Ecto neural progenitor cell (in vitro differentiated cells): ENCODE data around the gene DACH2.

Experiments
- DNase-seq: peaks from one replicate; pipeline ENCODE4 v3.0.0-alpha.2; 2018; ENCODE audit warnings: low spot score

The DACH2 gene

GRCh38 chrX:86322913-86323312, 174.7 kb downstream of the DACH2 start:
- no peak for DNase-seq

GRCh38 chrX:86329174-86329573, 180.9 kb downstream of the DACH2 start:
- no peak for DNase-seq

DNA sequence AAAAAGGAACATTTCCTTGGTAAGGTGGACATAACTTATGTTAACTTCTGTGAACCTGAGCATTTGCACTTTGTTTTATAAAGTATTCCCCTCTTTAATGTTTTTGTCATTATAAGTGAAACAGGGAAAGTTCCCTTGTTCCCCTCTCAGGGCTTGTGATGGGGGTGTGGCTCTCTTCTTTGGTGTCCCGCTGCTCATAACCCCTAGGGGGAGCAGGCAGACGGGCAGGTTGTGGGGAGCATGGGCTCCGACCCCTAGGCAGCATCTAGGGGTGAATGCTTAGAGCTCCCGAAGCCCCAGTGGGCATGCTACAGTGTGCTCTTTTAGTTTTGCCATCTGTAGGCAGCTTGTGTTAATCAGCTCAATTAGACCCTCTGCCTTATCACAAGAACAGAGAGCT, 200.4 kb downstream of the DACH2 start:
- no peak for DNase-seq

GRCh38 chrX:86349115-86349514, 200.9 kb downstream of the DACH2 start:
- DNase-seq, result no peak

DNA sequence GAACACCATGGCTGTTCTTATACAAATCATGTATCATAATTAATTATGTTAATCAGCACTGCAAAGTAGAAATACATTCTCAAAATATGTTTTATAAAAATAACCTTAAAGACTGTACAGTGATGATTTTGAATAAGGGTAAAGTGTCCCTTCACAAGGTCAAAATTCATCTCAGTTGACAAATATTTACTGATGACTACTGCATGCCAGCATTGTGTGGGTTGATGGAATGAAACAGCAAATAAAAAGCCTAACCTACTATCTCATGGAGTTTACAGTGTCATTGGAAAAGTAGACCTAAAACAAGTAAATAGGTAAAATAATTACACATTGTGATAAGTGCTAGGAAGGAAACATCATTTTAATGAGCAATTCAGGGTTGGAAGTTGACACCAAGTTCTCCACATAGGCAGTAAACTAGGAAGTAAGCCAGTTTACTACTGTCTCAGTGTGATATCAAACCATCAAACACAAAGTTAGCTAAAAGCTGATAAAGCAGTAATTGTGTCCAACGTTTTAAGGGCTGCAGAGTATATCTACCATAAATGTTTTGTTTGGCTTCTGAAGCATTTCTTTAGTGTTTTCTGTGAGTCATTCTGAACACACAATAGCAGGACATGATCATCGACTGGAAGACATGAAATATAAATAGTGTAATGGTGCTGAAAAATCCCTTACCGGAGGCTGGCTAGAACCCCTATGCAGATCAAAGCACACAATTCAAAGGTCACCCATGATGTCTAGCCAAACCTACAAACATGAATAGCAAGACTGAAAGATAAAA, 221.8 kb downstream of the DACH2 start:
- DNase-seq, result no peak

GRCh38 chrX:86370927-86371326, 222.7 kb downstream of the DACH2 start:
- no peak for DNase-seq

DNA sequence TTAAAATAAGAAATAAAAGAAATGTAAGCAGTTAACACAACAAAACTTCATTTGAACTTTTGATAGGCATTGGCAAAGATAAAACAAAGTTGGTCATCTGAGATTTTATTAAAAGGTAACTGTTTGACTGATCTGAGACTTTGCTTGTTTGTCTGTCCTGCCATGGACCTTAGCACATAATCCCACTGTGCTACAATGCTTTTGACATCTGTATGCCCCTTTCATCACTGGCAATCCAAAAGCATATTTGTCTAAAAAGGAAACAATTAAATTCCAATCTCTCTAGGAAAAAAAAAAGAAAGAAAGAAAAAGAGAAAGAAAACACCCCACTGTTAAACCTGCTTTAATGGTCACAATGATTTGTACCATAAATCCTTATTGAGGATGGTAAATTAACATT, 231.0 kb downstream of the DACH2 start:
- no peak for DNase-seq

GRCh38 chrX:86383681-86384540, 235.7 kb downstream of the DACH2 start:
- no peak for DNase-seq

GRCh38 chrX:86407371-86407770, 259.1 kb downstream of the DACH2 start:
- DNase-seq, result no peak

GRCh38 chrX:86421771-86422170, 273.5 kb downstream of the DACH2 start:
- no peak for DNase-seq

- DNase-seq, result no peak
These were observed 287.9 kb downstream of the DACH2 start for GRCh38 chrX:86436116-86436515.

DNA sequence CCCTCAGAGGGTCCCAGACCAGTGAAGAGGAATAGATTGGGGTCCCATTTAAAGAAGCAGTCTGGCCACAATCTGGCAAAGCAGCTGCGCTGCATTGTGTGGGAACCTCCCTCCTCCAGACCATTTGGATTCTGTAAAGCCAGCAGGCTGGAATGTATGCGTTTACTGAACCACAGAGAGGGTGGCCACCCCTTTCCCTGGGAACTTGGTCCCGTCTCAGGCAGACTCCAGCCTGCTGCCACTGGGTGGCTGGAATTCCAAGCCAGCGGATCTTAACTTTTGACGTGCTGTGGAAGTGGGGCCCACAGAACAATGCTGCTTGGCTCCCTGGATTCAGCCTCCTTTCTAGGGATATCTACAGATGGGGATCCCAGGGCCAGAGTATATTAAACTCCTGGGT, 307.2 kb downstream of the DACH2 start:
- no peak for DNase-seq

DNA sequence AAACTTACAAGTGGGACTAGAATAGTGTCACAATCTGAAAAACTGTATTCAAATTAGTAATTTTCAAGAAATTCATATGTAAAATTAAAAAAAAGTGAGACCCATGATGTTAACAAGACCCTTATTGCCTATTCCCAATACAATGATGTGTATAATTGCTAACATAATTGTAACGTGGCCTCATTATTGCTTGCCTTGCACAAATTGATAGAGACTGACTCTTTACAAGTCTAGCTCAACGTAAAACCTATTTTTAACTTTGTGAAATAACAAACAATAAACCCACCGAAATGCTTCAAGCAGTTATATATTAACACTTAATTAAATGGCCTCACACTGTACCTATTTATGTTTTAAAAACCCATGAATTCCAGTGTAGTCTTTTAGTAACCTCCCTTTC, 312.5 kb downstream of the DACH2 start:
- DNase-seq, result no peak

GRCh38 chrX:86504297-86504696, 356.0 kb downstream of the DACH2 start:
- no peak for DNase-seq

DNA sequence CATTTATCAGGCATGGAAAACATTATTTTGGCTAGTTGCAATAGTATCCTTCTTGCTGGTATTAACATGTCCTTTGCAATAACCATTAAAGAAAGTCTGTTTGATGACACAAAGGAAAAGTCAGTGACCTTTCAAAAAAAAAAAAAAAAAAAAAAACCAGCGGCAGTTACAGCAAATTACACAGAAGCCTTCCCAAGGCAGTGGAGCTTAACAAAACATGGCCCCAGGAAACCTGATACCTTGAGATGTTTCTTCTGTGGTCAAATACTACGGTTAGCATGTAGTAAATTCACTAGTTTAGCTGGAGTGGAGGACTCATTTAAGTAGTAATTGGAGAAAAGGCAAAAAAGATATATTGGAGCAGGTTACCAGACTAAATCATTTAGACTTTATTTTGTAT, 359.1 kb downstream of the DACH2 start:
- no peak for DNase-seq

DNA sequence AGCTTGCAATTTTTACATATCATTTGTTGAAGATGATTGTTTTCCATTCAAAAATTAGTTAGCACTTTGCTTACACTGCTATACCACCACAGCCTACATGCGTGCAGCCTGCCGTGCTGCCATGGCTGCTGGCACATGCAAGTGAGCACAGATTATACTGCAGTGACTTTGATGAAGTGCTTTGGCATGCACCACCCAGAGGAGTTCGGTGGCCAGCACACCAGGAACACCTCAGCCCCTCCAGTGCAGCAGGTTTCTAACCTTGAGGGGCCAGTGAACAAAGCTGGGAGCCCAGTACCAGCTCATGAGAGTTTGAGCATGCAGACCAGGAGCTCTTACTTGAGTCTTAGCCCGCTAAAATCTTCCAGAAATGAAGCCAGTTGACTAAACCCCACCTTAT, 431.5 kb downstream of the DACH2 start:
- DNase-seq, result no peak

GRCh38 chrX:86604607-86605006, 456.4 kb downstream of the DACH2 start:
- DNase-seq, result no peak

- no peak for DNase-seq
These were observed 548.7 kb downstream of the DACH2 start for GRCh38 chrX:86696951-86697350.

- no peak for DNase-seq
These were observed 563.4 kb downstream of the DACH2 start for GRCh38 chrX:86711531-86712180.

DNA sequence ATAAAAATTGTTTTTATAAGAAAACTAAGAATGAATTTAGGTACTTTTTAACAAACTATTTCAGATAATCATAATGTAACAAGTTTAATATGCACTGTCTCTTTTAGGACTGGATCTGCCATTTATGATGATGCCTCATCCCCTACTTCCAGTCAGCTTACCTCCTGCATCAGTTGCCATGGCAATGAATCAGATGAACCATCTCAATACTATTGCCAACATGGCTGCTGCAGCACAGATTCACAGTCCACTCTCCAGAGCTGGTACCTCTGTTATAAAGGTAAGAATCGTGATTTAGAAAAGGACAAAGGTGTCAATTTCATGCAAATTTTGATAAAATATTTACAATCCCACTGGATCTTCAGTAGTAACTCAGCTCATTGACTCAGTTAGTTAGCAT, 566.2 kb downstream of the DACH2 start:
- DNase-seq, result no peak

DNA sequence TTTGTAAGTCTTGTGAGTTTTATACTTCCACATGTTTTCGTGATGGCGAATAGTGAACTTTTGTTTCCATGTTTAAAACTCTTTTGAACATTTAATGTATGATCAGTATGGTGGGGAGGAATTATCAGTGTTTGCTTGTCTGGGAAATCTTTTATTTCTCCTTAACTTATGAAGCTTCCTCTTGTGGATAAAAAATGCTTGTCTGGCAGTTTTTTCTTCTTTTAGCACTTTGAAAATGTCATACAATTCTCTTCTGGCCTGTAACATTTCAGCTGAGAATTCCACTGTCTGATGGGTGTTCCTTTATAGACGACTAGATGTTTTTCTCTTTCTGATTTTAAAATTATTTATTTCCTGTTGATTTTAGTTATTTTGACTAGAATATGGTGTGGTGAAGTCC, 576.0 kb downstream of the DACH2 start:
- no peak for DNase-seq

DNA sequence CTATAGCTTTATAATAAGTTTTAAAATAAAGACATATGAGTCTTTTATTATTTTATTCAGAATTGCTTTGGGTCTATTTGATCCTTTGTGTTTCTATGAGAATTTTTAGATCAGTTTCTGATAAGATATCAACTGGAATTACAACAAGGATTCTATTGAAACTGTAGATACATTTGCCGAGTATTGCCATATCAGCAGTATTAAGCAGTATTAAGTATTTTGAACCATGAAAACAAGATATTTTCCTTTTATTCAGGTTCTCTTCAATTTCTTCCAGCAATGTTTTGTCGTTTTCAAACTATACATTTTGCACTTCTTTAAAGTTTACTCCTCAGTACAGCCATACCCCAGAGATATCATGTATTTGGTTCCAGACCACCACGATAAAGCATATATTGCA, 598.8 kb downstream of the DACH2 start:
- no peak for DNase-seq

DNA sequence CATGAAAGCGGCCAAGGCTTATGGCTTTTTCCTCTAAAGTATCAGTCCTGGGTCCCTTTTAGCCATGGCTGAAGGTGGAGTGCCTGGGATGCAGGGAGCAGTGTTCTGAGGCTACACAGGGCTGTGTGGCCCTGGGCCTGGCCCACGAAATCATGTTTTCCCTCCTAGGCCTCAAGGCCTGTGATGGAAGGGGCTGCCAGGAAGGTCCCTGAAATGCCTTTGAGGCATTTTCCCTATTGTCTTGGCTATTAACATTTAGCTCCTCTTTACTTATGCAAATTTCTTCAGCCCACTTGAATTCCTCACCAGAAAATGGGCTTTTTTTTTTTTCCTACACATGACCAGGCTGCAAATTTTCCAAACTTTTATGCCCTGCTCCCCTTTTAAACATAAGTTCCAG, 657.0 kb downstream of the DACH2 start:
- DNase-seq, result no peak
